ENCODE measurements around the gene NAA20.

Gene NAA20

DNA sequence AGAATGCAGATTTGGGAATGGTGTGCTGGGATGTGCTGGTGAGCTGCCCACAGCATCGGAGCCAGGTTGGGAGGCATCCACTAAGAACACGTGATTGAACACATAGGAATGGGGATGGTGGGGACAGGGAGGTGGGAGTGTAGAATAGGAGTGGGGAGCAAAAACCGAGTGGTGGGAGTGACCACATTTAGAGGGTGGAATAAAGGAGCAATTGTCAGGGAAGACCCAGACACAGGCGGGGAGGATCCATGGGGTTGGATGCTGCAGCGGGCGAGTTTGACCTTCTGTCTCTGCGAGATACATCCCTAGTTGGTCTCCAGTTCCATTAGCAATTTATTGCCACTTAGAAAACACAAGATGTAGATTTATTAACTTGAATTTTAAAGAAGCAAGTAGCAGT lies 4.7 kb downstream of the NAA20 start:
- DNase-seq: no peak

DNA sequence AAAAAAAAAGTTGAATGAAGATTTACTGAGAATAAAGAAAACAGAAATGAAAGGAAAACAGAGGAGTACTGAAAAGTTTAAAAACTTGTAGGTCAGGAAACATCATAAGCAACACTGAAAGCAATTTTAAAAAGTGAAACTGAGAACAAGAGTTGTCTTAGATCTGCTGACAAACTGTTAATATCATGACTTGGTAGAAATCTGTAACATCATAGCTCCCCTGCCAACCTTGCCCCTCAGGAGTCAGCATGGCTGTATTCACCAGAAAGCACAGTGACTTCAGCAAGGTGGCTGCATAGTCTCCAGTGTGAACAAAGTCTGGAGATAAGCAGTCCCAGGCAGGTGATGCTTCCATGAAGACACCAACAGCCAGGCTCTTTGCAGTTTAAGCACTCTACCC lies 5.3 kb downstream of the NAA20 start:
- no peak for DNase-seq

DNA sequence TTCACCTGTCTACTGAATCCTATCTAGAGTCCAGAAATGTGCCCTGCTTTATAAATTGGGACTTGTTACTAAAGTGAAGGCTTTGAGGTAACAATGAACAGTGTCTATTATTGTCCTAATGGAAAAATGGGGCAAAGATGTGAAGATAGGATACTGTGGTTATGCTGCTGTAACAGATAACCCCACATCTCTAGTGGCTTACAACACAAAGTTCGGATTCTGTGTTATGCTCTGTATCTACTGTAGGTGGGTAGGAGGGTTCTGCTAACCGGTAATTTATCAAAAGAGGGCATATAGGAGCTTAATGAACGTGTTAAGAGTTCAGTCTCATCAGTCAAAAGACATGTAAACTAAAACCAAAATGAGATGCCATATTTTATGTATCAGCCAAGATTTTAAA lies 6.2 kb downstream of the NAA20 start:
- no peak for DNase-seq

DNA sequence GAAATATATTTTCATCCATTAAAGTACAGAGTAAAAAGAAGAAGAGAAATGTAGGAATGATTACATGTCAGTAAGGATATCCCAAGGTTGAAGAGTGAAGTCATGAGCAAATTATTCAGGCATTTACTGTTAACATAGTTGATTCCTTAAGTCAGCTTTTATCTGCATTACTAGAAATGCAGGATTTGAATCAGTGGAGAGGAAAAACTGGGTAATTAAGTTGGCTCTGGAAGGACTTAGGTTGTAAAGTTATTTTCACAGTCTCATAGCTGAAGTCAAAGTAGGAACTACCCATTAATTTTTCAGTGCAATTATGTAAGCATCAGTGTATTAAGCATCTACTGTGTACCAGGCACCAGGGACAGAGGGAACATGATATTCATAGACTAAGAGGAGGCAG lies 7.8 kb downstream of the NAA20 start:
- DNase-seq: no peak

DNA sequence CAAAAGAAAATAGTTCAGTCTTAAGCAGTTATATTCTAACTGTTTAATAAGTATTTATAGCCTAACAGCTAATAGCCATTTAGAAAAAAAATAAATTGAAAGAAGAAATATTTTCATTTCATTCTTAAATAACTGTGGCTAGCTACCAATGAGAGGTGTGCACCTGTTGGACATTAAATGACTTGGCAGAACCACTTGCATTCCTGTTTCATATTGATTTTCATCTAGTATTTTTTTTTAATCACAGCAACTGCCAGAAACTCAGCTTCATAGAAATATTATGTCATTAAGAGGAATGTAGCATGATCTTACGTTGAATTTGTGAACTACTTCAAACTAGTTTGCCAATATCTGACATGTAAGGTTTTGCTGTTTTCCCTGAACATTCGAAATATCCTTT lies 10.1 kb downstream of the NAA20 start:
- no peak for DNase-seq

DNA sequence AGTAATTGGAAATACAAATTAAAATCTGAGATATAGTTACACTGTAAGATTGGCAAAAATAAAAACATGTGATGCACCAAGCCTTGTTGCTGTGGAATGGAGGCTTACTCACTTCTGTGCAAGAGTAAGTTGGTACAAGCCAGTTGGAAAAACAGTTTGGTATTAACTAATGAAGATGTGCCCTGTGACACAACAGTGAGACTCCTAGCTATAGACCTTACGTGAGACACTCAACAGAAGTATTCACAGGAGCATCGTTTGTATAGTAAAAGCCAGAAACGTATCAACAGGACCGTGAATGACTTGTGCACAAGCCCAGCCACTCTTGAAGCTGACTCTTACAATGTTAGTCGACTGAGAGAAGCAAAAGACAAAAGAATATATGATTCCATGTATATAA lies 14.6 kb downstream of the NAA20 start:
- no peak for DNase-seq

DNA sequence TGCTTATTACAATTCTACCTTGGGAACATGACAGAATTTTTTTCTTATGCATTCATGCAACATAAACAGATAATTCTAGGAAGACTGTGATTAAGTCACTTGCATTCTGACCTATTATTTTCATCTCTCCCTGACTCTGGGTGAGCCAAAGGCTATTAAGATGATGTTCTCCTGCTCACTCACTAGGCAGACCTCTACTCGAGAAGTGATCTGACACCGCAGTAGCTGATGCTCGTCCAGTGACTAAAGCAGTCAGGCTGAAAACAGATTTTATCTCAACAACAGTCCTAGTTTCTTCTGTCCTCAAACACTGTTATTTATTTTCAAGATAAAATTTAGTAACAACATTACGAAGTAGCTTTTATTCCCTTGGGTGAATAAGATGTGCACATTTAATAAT lies 17.3 kb downstream of the NAA20 start:
- no peak for DNase-seq

DNA sequence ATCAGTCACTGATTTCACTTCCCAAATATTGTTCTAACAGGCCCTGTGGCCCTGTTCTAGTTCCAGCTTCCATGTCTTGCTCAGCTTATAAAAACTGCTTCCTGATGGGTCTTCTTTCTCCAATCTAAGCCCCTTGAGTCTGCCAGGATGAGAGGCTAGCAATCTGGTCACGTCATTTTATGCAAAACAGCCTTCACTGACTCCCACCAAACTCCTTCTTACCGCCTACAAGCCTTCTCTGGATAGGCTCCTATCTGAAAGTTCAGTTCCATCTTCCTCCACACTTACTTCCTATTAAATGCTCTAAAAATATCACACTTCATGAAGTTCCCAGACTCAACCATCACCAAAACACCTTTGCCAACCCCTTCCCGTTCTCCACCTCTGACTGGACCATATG lies 19.6 kb downstream of the NAA20 start:
- no peak for DNase-seq

DNA sequence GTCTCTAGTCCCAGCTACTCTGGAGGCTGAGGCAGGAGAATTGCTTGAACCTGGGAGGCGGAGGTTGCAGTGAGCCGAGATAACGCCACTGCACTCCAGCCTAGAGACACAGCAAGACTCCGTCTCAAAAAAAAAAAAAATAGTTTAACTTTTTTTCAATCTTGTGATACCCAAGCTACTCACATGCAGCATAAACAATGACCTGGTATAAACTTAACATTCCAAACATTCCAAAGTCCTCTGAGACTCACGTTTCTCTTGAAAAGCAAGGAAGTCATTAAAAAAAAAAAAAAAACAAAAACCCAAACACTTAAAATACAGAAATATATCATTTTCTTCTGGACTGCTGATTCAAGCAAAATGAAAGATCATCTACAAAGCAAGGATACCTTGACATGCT lies 20.8 kb downstream of the NAA20 start:
- no peak for DNase-seq

DNA sequence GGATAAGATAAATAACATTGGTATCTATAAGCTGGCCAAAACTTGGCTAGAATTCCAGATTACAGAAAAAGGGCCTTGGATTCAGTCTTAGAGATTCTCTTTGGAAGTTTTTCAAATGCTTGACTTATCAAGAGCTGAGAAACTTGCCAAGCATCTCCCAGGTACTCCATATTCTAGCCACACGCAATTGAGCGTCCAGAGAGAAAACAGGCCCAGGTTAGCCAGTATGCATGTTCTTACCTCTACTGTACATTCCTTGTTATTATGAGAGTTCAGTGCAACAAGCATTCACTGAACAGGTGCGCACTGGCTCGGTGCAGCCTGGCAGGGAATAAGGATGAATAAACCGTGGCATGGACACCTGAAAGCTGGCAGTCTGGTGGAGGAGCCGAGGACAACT lies 21.4 kb downstream of the NAA20 start:
- DNase-seq: no peak

DNA sequence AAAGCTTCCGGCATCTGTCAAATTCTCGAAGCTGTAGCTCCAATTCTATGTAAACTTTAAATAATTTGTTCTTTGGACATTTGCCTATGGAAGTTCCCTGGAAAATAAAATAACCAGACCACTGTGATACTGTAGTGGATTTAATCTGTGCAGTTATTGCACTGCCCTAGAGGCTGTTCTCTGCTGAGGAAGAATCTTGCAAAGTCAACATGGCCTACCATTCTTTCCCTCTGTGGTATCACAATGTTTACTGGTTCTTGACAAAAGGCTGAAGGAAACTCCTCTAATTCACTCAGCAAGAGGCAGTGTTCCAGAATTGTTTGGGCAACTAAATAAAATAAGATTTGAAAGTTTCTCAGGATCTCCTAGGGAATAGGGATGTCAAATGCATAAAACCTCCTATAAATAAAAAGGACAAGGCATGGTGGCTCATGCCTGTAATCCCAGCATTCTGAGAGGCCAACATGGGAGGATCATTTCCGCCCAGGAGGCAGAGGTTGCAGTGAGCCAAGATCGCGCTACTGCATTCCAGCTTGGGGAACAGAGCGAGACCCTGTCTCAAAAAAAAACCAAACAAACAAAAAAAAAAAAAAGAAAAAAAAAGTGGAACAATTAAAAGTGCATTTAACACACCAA lies 22.7 kb downstream of the NAA20 start:
- DNase-seq: no peak

DNA sequence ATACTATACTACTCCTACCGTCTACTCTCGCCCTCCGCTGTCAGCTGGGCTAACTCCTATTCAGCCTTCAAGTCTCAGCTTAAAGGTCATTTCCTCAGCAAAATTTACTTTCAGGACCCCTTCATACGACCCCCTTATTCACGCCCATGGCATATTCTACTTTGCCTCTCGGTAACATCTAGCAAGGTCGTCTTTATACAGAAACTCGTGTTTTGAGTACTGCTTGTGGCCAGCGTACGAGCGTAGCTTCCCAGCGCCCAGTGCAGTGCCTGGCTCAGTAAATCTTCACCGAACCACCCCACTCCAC lies 34.6 kb downstream of the NAA20 start:
- no peak for DNase-seq

DNA sequence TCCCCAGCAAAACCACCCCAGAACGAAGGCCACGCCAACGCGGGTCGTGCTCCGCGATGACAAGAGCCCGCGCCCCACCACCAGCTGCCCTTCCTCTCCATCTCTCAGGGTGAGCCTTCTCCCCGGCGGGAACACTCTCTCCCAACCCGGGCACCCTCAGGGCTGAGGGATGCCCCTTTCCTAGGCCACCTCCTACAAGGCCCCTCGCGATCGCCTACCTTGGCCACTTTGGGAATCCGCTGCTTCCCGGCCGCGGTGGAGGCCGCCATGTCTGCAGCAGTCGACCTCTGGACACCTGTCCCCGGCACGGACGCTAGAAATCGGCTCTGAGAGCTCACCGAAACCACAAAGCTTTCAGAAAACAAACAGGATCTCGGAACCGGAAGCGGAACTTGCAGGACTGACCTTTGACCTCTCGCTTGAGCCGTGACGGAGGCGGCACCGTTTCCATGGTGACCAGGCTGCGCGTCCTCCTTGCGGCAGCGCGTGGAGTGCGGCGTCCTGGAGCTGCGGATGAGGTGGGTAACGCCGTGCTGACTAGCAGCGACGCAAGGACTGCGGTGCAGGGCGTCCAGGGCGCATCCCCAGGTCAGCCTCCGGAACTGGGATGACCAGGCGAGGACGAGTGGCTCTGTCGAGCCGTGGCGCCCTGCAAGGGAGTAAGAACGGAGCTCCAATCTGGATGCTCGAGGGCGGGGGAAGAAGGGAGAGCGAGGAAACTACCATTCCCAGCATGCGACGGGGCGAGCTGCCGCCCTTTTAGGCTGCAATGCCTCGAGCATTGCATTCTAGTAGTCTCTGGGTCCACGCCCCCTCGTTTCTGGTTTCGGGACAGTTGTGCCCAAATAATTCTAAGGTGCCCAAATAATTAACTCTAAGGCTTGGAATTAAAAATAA lies 35.2 kb downstream of the NAA20 start, which contains the start of the genes CFAP61 and CRNKL1:
CFAP61 (plus strand) TSS at position 459 of the 897 bp plus-strand sequence. CDS start 4,122 bp downstream, outside the sequence.
CRNKL1 (minus strand) TSS at position 393 of the 897 bp plus-strand sequence; CDS start at position 269, 124 bp downstream.
- DNase-seq: peak; percentile 97

DNA sequence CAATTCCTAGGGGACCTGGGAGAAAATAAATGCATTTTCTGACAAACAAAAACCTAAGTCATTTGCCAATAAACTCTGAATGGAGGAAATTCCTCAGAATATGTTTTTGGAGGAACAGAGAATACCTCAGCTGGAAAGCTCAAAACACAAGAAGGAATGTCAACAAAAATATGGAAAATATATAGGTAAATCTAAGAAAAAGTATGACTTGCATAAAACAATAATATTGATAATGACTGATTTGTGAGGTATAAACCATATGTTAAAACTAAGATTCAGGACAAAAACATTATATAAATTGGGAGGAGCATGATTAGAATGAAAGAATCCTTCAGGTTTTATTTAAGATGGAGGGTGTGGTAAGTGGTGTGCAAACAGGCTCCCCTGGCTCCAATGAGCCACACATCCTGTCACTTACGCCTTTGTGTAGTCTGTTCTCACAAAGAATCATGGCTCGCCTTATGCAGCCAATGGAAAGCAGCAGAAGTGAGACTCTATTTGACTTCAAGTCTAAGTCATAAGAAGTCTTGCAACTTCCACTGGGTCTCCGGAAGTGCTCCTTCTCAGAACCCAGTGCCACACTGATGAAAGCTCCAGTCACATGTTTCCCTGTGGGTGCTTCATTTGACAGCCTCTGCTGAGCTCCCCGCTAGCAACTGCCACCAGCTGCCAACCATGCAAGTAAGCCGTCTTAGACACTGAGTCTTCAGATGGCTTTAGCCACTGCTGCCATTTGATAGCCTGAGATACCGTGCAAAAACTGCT lies 43.3 kb downstream of the NAA20 start:
- DNase-seq: no peak

DNA sequence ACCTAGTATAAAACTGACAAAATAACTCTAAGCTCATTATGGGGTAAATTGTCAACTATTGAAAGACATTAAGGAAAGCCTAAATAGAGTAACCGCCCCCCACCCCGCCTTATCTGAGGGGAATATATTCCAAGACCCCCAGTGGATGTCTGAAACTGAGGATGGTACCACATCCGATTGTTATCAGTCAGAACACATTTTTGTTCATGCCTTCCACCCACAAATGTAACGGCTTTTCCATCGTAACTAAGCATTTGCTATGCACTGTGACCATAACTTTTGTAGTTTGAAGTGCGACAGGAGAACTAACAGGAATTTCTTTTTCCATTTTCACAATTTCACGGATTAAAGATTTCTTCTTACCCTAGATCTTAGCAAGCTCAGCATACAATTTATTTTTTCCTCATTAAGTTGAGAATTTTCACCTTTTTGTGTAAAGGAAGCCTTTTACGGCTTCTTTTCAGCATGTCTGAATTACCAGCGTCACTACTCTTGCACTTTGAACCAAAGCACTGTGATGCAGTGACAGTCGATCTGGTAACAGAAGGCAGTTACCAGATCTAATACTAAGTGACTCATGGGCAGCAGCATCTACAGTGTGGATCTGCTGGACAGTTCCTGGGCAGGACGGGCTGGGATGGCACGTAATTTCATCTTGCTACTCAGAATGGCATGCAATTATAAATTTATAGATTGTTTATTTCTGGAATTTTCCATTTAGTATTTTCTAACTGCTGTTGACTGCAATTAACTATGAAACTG lies 47.0 kb downstream of the NAA20 start:
- no peak for DNase-seq

DNA sequence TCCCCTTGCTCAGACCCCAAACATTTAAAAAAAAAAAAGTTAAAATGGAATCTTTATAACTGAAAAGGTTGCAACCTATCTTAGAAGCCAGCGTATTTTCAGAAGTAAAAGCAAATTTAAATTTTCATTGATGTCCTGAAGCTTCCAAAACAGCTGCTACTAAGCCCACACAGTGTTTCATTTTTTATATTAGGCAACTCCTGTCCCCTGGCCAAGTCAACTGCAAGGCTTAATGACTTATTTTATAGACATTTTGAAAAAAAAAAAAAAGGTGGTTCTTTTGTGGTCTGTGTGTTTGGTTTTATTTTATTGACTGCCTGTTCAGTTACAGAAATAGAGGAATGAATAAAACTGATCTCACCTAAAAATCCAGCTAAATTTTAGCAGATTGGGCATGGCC lies 48.2 kb downstream of the NAA20 start:
- DNase-seq: no peak

DNA sequence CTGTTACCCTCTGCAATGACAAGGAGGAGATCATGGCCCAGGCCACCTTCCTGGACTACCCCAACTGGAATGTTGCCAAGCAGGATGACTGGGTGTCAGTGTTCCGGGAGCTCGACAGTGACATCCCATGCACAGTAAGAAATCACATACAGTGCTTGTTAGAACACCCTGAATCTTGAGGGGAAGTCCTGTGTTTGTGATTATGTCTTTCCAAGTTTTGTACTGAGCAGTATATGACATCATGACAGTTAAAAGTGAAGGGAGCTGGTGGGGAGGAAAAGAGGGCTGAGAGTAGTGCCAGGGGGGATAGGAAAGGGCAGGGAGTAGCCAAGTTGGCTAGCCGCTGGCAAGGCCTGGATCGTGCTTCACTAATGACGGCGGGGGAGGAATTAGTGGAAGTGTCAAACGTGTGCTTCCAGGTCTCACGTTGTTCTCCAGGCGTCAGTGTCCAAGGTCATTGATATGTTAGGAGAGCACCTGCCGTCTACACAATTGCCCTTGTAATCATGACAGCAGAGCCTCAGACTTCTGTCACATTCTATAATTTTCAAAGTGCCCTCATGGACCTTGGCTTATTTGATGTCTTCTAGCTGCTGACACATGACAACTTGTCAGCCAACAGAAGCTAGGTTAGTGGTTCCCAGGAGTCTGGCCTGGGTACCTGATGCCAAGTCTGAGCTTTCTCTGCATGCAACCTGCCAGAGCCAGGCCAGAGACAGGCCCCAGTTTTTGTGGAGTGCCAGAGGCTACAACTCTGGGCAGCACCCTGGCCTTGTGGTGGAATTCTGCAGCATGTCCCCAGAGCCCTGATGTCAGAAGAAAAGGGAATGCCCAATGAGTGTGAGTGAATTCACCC lies 53.9 kb downstream of the NAA20 start:
- DNase-seq: no peak

DNA sequence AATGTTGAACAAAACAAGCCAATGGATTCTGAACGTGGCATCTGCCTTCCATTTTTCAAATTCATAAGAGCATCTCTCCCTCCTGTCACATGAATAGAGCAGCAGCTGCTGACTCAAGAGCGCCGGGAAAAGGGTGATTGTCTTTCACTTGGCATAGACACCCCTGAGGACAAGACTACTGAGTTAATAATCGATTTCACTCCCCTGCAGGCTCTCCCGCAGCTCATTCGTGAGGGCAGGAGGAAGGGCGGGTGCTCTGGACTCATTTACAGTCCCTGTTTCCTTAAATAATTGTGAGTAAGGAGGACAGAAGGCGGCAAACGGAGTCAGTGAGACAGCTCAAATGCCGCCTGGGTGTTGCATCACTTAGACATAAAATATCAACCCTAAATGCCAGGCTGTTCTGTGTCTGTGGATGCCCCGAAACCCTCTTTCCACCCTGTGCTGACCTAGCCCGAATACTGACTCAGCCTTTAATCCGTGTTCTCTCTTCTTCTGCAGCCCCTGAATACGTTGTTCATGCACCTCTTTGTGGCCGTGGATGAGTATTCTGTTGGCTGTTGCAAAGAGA lies 56.7 kb downstream of the NAA20 start:
- DNase-seq: no peak

DNA sequence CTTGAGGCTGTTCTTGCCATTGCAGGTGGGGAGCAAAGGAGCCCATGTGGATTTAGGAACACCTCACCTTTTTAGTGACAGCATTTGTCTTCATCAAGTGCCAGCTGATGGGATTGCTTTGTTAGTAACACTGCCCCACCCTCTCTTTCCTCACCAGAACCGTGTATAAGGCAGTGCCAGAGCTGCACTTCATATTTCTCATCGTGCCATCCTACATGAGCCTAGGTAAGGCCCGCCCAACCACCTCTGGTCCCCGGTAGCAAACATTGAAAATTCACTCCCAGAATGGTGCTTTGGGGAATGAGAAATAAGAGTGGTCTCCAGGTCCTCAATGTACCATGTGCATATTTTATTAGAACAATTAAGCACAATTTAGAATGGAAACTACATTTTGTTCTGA lies 57.9 kb downstream of the NAA20 start:
- no peak for DNase-seq

DNA sequence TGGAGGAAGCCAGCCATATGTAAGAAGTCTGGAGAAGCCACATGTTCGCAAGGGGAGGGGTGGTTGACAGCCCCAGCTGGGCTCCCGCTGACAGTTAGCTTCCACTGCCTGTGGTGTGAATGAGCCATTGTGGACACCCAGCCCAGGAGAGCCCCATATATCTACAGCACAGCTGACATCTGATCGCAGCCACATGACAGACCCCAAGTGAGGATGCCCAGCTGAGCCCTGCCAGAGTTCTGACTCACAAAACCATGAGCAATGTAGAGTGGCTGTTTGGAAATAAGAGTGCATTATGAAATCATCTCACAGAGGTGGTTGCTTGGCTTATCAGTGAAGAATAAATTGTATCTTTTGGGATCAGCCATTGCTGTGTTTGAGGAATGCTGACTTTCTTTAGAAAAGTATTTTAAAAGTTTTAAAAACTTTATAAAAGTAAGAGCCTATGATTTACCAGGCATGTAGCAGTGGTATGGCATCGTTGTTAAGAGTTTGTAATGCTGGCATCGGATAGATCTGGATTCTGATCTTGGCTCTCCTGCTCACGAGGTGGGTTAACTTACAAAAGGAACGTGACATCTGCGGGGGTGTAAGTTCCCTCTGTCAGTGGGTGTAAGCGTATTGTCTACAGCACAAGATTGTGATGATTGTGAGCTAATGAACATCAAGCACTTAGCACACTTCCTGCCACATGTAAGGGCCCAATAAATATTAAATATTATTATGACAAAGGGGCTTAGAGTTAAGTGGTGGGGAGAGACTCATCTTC lies 59.3 kb downstream of the NAA20 start:
- DNase-seq: no peak

DNA sequence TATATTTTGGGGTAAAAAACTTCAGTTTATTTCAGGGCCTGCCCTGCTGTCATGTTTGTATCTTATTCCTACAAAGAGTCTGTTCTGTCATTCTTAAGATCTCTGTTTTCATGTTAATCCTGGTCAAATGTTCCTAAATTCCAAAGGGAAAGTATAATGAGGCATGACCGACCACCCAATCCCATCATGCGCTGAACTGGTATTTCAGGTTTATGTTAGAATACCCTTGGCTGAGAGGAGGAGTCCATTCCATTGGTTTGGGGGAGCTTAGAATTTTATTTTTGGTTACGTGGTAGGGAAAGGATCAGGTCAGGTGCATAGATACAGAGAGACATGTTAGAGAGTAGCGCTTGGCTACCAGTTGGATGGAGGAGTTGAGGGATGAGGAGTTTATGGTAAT lies 60.9 kb downstream of the NAA20 start:
- DNase-seq: no peak
